ENCODE data around the gene NPRL2. TPM values are rescaled to one million over a fixed set of nuclear protein-coding genes. Genes with fewer than 3 reads are reported as not detected.

NPRL2 gene
- total RNA-seq, 2 experiments from 2014 or later = 27.9 to 52.5 TPM

DNA sequence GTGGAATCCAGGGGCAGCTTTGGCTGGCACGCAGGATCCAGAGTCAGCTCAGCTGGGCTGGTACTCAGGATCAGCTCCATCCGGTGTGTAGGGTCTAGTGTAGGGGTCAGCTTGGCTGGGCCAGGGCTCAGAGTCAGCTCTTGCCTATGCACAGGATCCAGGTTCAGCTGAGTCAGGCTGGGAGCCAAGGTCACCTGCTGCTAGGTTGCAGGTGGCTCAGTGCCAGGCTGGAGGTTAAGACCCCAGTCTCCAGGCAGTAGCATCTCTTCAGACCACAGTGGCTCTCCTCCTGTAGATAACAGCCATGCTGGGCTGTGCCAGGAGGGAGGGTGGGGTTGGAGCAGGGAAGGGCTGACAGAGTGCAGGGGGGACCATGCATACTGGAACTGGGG, 53.2 kb downstream of the NPRL2 start:
- no peak for DNase-seq (ENCODE audit: low spot score)
- Histone ChIP-seq H3K9me2 (ENCODE audit: insufficient read depth, low read length) (no peaks in the 10 kb centered on the region), H3K36me3 (ENCODE audit: insufficient read depth, low read length) (no peaks in the 10 kb centered on the region), H3K4me1 (ENCODE audit: insufficient read depth, low read length, poor library complexity, severe bottlenecking) (peaks cover 25% of the 10 kb centered on the region), H3K27ac (ENCODE audit: low read depth, low read length, poor library complexity, severe bottlenecking) (no peak overlapping the region), H3K4me3 (ENCODE audit: low read depth, low read length, poor library complexity, severe bottlenecking) (no peak overlapping the region), H3K79me2 (ENCODE audit: insufficient read depth, low read depth, low read length) (no peaks in the 10 kb centered on the region), H2AFZ (ENCODE audit: low read length) (no peak overlapping the region), H4K20me1 (ENCODE audit: insufficient read depth, low read length) (no peaks in the 10 kb centered on the region), H3K4me2 (ENCODE audit: low read length) (peak overlapping the region; percentile 91; the same call in 1 of the 2 replicates), H3K9me3 (ENCODE audit: low read length) (no peaks in the 10 kb centered on the region)
- TF ChIP-seq EZH2phosphoT487 (IDR thresholded peaks at IDR 0.05; ENCODE audit: borderline replicate concordance, low read depth, low read length) = no peak
- CTCF ChIA-PET (ENCODE audit: unreplicated experiment) = no interaction called here
- no TSS peak for BruUV-seq (replicated peaks)
- POLR2A ChIA-PET = no interaction called here
- intact Hi-C loops (cut with micrococcal nuclease; ENCODE audit: unreplicated experiment) = loop anchor here (5.0 kb wide), 1 partner anchor 40 kb away; no protein-coding TSS in a partner anchor

Other genes starting within 250 kb of the NPRL2 start
- 0.28 TPM in 1 of 2 replicates, not detected in the other for gene SEMA3F, start 195.5 kb downstream of the NPRL2 start, total RNA-seq (2014; rRNA removed; shearing (Covaris generic))
- 0.18 and 0.84 TPM in 2 replicates for gene SEMA3F, start 195.5 kb downstream of the NPRL2 start, total RNA-seq (2022)
- not detected in 2 replicates for gene GNAT1, start 159.2 kb downstream of the NPRL2 start, total RNA-seq (2014; rRNA removed; shearing (Covaris generic))
- not detected in 2 replicates for gene GNAT1, start 159.2 kb downstream of the NPRL2 start, total RNA-seq (2022)
- gene SLC38A3, start 145.5 kb downstream of the NPRL2 start, total RNA-seq (2014; rRNA removed; shearing (Covaris generic)) = not detected in 2 replicates
- gene SLC38A3, start 145.5 kb downstream of the NPRL2 start, total RNA-seq (2022) = not detected in 2 replicates
- gene GNAI2, start 114.6 kb downstream of the NPRL2 start, total RNA-seq (2014; rRNA removed; shearing (Covaris generic)) = 165 and 190 TPM in 2 replicates
- 256 and 266 TPM in 2 replicates for gene GNAI2, start 114.6 kb downstream of the NPRL2 start, total RNA-seq (2022)
- gene SEMA3B, start 81.6 kb downstream of the NPRL2 start, total RNA-seq (2014; rRNA removed; shearing (Covaris generic)) = 0.10 and 0.28 TPM in 2 replicates
- 0.82 and 1.2 TPM in 2 replicates for gene SEMA3B, start 81.6 kb downstream of the NPRL2 start, total RNA-seq (2022)
- gene LSMEM2, start 71.7 kb downstream of the NPRL2 start, total RNA-seq (2014; rRNA removed; shearing (Covaris generic)) = not detected in 2 replicates
- gene LSMEM2, start 71.7 kb downstream of the NPRL2 start, total RNA-seq (2022) = not detected in 2 replicates
- gene IFRD2, start 58.3 kb downstream of the NPRL2 start, total RNA-seq (2014; rRNA removed; shearing (Covaris generic)) = 73.1 and 95.5 TPM in 2 replicates
- gene IFRD2, start 58.3 kb downstream of the NPRL2 start, total RNA-seq (2022) = 93.3 and 97.3 TPM in 2 replicates
- gene HYAL3, start 51.4 kb downstream of the NPRL2 start, total RNA-seq (2014; rRNA removed; shearing (Covaris generic)) = 1.2 and 2.7 TPM in 2 replicates
- 3.5 and 4.4 TPM in 2 replicates for gene HYAL3, start 51.4 kb downstream of the NPRL2 start, total RNA-seq (2022)
- 13.6 and 18.7 TPM in 2 replicates for gene NAA80, start 51.4 kb downstream of the NPRL2 start, total RNA-seq (2014; rRNA removed; shearing (Covaris generic))
- 18.7 and 21.7 TPM in 2 replicates for gene NAA80, start 51.4 kb downstream of the NPRL2 start, total RNA-seq (2022)
- gene HYAL1, start 47.2 kb downstream of the NPRL2 start, total RNA-seq (2014; rRNA removed; shearing (Covaris generic)) = 0.85 and 2.8 TPM in 2 replicates
- 0.33 and 0.36 TPM in 2 replicates for gene HYAL1, start 47.2 kb downstream of the NPRL2 start, total RNA-seq (2022)
- gene HYAL2, start 28.0 kb downstream of the NPRL2 start, total RNA-seq (2014; rRNA removed; shearing (Covaris generic)) = 15.3 and 19.7 TPM in 2 replicates
- 7.6 and 7.7 TPM in 2 replicates for gene HYAL2, start 28.0 kb downstream of the NPRL2 start, total RNA-seq (2022)
- gene TUSC2, start 22.6 kb downstream of the NPRL2 start, total RNA-seq (2014; rRNA removed; shearing (Covaris generic)) = 24.5 and 26.9 TPM in 2 replicates
- gene TUSC2, start 22.6 kb downstream of the NPRL2 start, total RNA-seq (2022) = 20.2 and 20.4 TPM in 2 replicates
- gene RASSF1, start 9.9 kb downstream of the NPRL2 start, total RNA-seq (2014; rRNA removed; shearing (Covaris generic)) = 35.8 and 36.0 TPM in 2 replicates
- gene RASSF1, start 9.9 kb downstream of the NPRL2 start, total RNA-seq (2022) = 33.0 and 33.9 TPM in 2 replicates
- 1.7 and 1.8 TPM in 2 replicates for gene ZMYND10, start 5.0 kb downstream of the NPRL2 start, total RNA-seq (2014; rRNA removed; shearing (Covaris generic))
- gene ZMYND10, start 5.0 kb downstream of the NPRL2 start, total RNA-seq (2022) = 2.8 and 3.0 TPM in 2 replicates
- gene CYB561D2, start 87 bp upstream of the NPRL2 start, total RNA-seq (2014; rRNA removed; shearing (Covaris generic)) = 16.2 and 28.0 TPM in 2 replicates
- gene CYB561D2, start 87 bp upstream of the NPRL2 start, total RNA-seq (2022) = 17.8 and 18.7 TPM in 2 replicates
- 14.5 and 18.9 TPM in 2 replicates for gene TMEM115, start 8.7 kb upstream of the NPRL2 start, total RNA-seq (2014; rRNA removed; shearing (Covaris generic))
- 16.2 and 17.1 TPM in 2 replicates for gene TMEM115, start 8.7 kb upstream of the NPRL2 start, total RNA-seq (2022)
- gene CACNA2D2, start 152.9 kb upstream of the NPRL2 start, total RNA-seq (2014; rRNA removed; shearing (Covaris generic)) = 0.09 TPM in 1 of 2 replicates, not detected in the other
- gene CACNA2D2, start 152.9 kb upstream of the NPRL2 start, total RNA-seq (2022) = 0.21 and 0.28 TPM in 2 replicates
- 3.9 and 8.0 TPM in 2 replicates for gene C3orf18, start 217.0 kb upstream of the NPRL2 start, total RNA-seq (2014; rRNA removed; shearing (Covaris generic))
- 8.0 and 9.5 TPM in 2 replicates for gene C3orf18, start 217.0 kb upstream of the NPRL2 start, total RNA-seq (2022)
- 18.9 and 19.3 TPM in 2 replicates for gene HEMK1, start 218.7 kb upstream of the NPRL2 start, total RNA-seq (2014; rRNA removed; shearing (Covaris generic))
- gene HEMK1, start 218.7 kb upstream of the NPRL2 start, total RNA-seq (2022) = 27.4 and 30.1 TPM in 2 replicates